GM12891 (cell line): ENCODE measurements around the gene MKNK2.

Experiments used
- POLR2A ChIP-seq: IDR thresholded peaks from 2 replicates; pipeline ENCODE4 v1.6.1; 2011; ENCODE audit warnings: low read depth, low read length, control low read depth
- POLR2AphosphoS5 ChIP-seq: IDR thresholded peaks from 2 replicates; pipeline ENCODE4 v1.6.1; 2011; ENCODE audit warnings: low read depth, low read length, control low read depth
- POU2F2 ChIP-seq: IDR thresholded peaks from 2 replicates; pipeline ENCODE4 v1.6.1; 2011; ENCODE audit warnings: low read depth, mild to moderate bottlenecking, control low read depth, low read length, moderate library complexity
- TAF1 ChIP-seq: IDR thresholded peaks from 2 replicates; pipeline ENCODE4 v1.6.1; 2011; ENCODE audit warnings: low read depth, low read length, control low read depth

DNA sequence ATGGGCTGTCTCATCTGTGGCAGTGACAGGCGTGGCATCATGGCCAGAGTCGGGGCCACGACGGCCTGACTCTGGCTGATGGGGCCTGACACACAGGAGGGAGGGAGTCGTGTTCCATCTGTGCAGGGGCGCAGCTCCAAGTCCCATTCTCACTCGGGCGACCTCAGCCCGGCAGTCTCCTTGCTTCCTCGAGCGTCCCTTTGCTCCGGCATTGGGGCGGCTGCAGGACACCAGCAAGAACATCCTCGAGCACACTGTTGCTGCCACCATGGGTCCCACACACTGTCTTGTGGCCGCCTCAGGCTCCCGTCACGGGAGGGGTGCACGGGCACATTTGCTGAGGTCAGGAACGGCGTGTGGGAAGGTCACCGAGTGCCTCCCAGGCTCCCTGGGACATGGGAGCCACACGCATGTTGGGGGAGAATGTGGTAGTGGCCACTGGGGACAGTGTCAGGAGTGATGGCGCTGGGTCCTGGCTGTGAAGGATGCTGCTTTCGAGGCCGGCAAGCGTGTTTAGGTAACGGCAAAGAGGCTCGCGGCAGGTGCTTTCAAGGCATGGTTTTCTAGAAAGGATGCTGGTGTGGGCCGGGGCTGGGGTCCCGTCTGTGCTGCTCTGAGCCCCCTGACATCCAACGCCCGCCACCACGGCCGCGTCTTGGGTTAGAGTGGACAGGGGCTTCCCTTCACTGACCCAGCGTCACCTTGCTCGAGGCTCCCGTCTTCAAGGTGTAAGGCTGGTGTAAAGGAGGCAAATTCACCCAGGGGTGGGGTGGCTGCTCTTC is 49.1 kb upstream of the MKNK2 start:
- TF ChIP-seq POLR2A (no peak), TAF1 (no peak), POLR2AphosphoS5 (no peak; the same call in 1 of the 2 replicates), POU2F2 (no peak)
